ENCODE results near the gene MRPS14. TPM values are rescaled to one million over a fixed set of nuclear protein-coding genes. Genes with fewer than 3 reads are reported as not detected.
"Not testable (repeated sequence)": the region's sequence is repeated elsewhere in the genome, so short reads cannot be mapped to it uniquely, and the experiment has no call there.

Gene MRPS14
- total RNA-seq, 2 experiments from 2014 or later: 34.5 to 34.6 TPM

DNA sequence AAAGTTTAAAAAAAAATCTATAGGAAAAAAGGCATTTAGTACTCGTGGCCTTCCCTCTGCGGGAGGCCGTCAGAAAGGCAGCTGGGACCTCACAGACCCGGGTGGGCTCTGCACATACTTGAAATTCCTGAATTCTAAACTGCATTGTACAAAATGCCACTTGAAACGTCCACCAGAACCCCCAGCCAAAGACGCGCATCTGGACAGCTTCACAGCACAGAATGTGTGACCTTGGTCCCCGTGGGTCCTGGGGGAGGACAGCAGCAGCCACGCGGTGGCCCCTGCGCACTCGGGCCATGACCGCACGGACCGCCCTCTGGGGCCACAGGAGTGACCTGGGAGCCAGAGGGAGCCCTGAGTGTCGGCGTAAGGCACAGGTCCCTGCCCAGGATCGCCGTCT is 20.6 kb upstream of the MRPS14 start:
- H3K27ac Mint-ChIP-seq: no peak overlapping the region
- H3K27me3 Mint-ChIP-seq: peaks cover 20% of the 10 kb centered on the region
- H3K36me3 Mint-ChIP-seq (ENCODE audit: low read depth): no peaks in the 10 kb centered on the region
- no peak for DNase-seq
- H3K4me1 Mint-ChIP-seq: no peaks in the 10 kb centered on the region
- POLR2A ChIA-PET: no interaction called here
- no peak overlapping the region for H3K4me3 Mint-ChIP-seq
- CTCF ChIA-PET: no interaction called here
- no peaks in the 10 kb centered on the region for H3K9me3 Mint-ChIP-seq

DNA sequence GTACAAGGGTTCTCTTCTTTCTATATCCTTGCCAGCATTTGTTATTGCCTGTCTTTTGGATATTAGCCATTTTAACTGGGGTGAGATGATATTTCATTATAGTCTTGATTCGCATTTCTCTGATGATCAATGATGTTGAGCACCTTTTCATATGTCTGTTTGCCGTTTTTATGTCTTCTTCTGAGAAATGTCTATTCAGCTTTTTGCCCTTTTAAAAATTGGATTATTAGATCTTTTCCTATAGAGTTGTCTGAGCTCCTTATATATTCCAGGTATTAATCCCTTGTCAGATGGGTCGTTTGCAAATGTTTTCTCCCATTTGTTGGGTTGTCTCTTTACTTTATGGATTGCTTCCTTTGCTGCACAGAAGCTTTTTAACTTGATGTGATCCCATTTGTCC is 19.4 kb upstream of the MRPS14 start:
- ChIA-PET CTCF (no interaction called here), POLR2A (no interaction called here)
- H3K27ac Mint-ChIP-seq: no peak overlapping the region
- H3K9me3 Mint-ChIP-seq: no peaks in the 10 kb centered on the region
- no peak overlapping the region for H3K4me3 Mint-ChIP-seq
- peaks cover 9% of the 10 kb centered on the region for H3K27me3 Mint-ChIP-seq
- no peaks in the 10 kb centered on the region for H3K36me3 Mint-ChIP-seq (ENCODE audit: low read depth)
- H3K4me1 Mint-ChIP-seq: no peaks in the 10 kb centered on the region
- no peak for DNase-seq

DNA sequence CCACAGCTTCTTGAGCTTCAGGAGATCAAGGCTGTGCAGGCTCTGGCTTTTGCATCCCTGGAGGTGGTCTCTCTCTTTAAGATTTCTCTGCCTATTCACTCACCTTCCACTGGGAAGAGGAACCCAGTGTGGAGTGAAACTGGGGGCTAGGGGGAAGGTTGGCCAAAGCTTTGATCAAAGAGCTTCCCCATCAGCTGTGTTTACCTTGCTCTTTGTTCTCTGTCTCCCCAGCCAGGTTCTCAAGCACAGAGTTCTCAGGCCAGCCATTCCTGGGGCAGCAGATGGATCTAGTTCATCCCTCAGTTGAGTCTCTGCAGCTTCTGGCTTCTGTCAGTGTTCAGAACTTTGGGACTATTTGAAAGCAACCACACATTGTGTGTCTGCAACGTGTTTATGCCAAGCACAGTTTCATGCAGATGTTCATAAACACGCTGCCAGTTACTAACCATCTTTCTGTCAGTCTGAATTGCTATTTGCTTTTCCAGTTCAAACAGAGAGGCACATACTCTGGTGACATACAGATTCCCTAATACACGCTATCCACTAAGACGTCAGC is 17.2 kb upstream of the MRPS14 start:
- Mint-ChIP-seq H3K4me3 (no peak overlapping the region), H3K4me1 (peaks cover 3% of the 10 kb centered on the region), H3K9me3 (no peaks in the 10 kb centered on the region), H3K27me3 (peaks cover 5% of the 10 kb centered on the region), H3K36me3 (ENCODE audit: low read depth) (no peaks in the 10 kb centered on the region), H3K27ac (no peak overlapping the region)
- ChIA-PET POLR2A (no interaction called here), CTCF (interaction anchor here (0.5 to 0.9 kb wide), 3 partner anchors 110 to 515 kb away, joined by 3 read pairs; no protein-coding TSS in a partner anchor)
- DNase-seq: no peak

DNA sequence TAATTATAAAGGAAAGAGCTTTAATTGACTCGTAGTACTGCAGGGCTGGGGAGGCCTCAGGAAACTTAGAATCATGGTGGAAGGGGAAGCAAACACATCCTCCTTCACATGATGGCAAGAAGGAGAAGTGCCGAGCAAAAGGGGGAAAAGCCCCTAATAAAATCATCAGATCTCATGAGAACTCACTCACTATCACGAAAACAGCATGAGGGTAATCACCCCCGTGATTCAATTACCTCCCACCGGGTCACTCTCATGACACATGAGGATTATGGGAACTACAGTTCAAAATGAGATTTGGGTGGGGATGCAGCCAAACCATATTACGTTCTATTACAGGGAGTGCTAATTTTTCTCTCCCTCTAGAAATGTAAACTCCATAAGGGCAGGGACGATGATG is 14.2 kb upstream of the MRPS14 start:
- no peak overlapping the region for H3K4me3 Mint-ChIP-seq
- H3K4me1 Mint-ChIP-seq: peaks cover 3% of the 10 kb centered on the region
- H3K36me3 Mint-ChIP-seq (ENCODE audit: low read depth): no peaks in the 10 kb centered on the region
- CTCF ChIA-PET: interaction anchor here (0.6 kb wide), 1 partner anchor 8 kb away, joined by 3 read pairs; no protein-coding TSS in a partner anchor
- POLR2A ChIA-PET: no interaction called here
- H3K27me3 Mint-ChIP-seq: no peaks in the 10 kb centered on the region
- no peak for DNase-seq
- H3K9me3 Mint-ChIP-seq: no peaks in the 10 kb centered on the region
- H3K27ac Mint-ChIP-seq: no peak overlapping the region

DNA sequence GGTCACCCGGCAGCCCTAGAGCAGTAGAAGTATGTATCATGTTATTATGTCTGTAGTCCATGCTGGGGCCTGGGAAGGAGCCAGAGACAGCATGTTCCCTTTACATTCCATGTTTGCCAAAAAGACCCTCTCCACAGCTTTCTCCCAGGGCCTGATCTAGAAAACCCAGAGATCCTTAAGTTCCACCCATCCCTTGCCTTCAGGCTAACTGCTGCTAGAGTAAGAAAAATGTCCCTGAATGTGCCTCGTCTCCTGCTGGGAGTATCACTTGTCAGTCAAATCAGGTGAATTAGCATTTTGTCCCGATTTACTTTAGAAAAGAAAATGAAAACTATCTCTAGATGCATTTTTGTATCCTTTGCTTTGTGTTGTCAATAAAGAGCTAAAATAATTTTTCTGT is 13.3 kb upstream of the MRPS14 start:
- ChIA-PET POLR2A (no interaction called here), CTCF (interaction anchor here (1.5 kb wide), 1 partner anchor 89 kb away, joined by 6 read pairs; no protein-coding TSS in a partner anchor)
- Mint-ChIP-seq H3K27ac (no peak overlapping the region), H3K27me3 (no peaks in the 10 kb centered on the region), H3K4me1 (peaks cover 3% of the 10 kb centered on the region), H3K36me3 (ENCODE audit: low read depth) (no peaks in the 10 kb centered on the region), H3K9me3 (no peaks in the 10 kb centered on the region), H3K4me3 (no peak overlapping the region)
- DNase-seq: no peak

DNA sequence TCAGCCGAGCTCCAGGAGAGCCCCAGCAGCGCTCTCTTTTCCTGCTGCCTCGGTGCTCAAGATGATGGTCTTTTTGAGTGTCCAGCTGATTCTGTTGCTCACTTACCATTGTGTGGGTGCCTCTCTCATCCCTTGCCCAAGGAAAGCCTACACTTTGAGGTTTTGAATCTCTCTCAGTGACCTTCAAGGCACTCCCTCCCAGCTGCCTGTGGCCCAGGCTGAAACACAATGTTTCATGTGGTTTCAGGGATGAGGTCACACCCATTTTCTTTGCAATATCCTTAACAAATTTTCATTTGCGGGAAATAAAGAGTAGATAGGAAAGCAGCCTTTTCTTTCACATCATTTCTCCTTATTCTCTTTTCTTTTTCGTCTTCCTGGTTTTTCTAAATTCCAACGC is 12.6 kb upstream of the MRPS14 start:
- Mint-ChIP-seq H3K4me1 (peaks cover 3% of the 10 kb centered on the region), H3K27me3 (no peaks in the 10 kb centered on the region), H3K9me3 (no peaks in the 10 kb centered on the region), H3K27ac (no peak overlapping the region), H3K4me3 (no peak overlapping the region), H3K36me3 (ENCODE audit: low read depth) (no peaks in the 10 kb centered on the region)
- DNase-seq: no peak
- ChIA-PET CTCF (interaction anchor here (0.8 to 1.5 kb wide), 2 partner anchors 89 to 116 kb away, joined by 3 to 6 read pairs; no protein-coding TSS in a partner anchor), POLR2A (no interaction called here)

DNA sequence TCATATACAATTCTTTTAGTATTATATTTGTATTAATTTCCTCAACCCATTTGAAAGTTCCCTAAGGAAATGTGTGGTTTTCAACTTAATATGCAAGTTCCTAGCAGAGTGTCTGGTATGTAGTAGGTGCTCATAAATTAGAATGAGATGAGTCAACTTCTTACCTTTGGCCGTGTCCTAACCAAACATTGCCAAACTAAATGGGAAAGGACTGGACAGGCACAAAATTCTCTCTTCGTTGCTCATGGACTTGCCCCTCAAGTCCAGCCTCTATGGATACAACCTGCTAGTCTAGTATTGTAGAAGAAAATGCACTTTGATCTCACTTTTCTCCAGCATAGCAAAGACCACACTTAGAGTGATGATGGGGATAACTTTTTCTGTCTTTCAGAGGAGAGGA is 11.6 kb upstream of the MRPS14 start:
- Mint-ChIP-seq H3K36me3 (ENCODE audit: low read depth) (no peaks in the 10 kb centered on the region), H3K4me1 (peaks cover 5% of the 10 kb centered on the region), H3K27me3 (no peaks in the 10 kb centered on the region), H3K4me3 (no peak overlapping the region), H3K9me3 (no peaks in the 10 kb centered on the region), H3K27ac (no peak overlapping the region)
- ChIA-PET POLR2A (no interaction called here), CTCF (no interaction called here)
- no peak for DNase-seq

DNA sequence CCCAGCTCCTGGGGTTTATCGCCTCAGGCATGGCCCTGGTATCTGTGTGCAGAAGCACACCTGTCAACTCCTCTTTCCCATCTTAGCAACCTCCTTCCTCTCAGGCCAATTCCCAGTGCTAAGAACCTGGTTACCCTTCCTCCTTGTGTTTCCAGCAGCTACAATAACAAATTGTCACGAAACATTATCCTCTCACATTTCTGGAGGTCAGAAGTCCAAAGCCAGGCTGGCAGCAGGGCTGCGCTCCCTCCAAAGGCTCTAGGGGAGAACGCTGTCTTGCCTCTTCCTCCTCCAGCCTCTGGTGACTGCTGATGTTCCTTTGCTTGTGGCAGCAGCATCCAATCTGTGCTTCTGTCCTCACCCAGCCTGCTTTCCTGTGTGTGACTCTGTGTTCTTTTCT is 10.7 kb upstream of the MRPS14 start:
- no peaks in the 10 kb centered on the region for H3K36me3 Mint-ChIP-seq (ENCODE audit: low read depth)
- no peak overlapping the region for H3K4me3 Mint-ChIP-seq
- CTCF ChIA-PET: interaction anchor here (1.4 kb wide), 1 partner anchor 91 kb away, joined by 4 read pairs; no protein-coding TSS in a partner anchor
- peaks cover 11% of the 10 kb centered on the region for H3K4me1 Mint-ChIP-seq
- no peaks in the 10 kb centered on the region for H3K9me3 Mint-ChIP-seq
- H3K27me3 Mint-ChIP-seq: no peaks in the 10 kb centered on the region
- POLR2A ChIA-PET: no interaction called here
- no peak overlapping the region for H3K27ac Mint-ChIP-seq
- DNase-seq: no peak

DNA sequence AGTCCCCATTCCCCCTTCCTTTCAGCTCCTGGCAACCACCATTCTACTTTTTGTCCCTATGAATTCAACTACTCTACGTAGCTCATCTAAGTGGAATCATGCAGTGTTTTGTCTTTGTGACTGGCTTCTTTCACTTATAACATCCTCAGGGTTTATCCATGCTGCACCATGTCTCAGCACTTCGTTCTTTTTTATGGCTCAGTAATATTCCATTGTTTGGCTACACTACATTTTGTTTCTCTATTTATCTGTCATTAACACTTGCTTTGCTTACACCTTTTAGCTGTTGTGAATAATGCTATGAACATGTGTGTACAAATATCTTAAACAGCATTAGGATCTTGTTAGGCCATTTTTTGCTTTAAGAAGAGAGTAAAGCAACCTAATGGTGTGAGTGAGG is 1.5 kb upstream of the MRPS14 start:
- ChIA-PET POLR2A (no interaction called here), CTCF (interaction anchor here (1.9 to 2.1 kb wide), 3 partner anchors 10 to 101 kb away, joined by 9 to 12 read pairs (median 11); partner anchors contain the start of gene CACYBP)
- peaks cover 36% of the 10 kb centered on the region for H3K4me1 Mint-ChIP-seq
- peaks cover 5% of the 10 kb centered on the region for H3K9me3 Mint-ChIP-seq
- H3K27ac Mint-ChIP-seq: peak overlapping the region; percentile 66
- H3K36me3 Mint-ChIP-seq (ENCODE audit: low read depth): peaks cover 15% of the 10 kb centered on the region
- peak overlapping the region; percentile 4 for H3K4me3 Mint-ChIP-seq
- H3K27me3 Mint-ChIP-seq: no peaks in the 10 kb centered on the region
- DNase-seq: no peak

DNA sequence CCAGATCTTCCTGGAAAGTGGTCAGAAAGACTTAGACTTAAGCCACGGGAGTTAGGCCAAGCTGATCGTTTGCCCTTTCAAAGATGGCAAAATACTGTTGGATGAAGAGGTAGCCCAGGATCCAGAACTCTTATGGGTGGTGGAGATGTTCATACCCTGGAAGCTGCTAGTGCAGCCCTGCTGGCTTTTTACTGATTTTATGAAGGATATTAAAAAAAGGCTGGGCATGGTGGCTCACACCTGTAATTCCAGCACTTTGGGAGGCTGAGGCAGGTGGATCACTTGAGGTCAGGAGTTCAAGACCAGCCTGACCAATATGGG is 657 bp upstream of the MRPS14 start:
- H3K4me3 Mint-ChIP-seq: peak overlapping the region; percentile 89
- H3K36me3 Mint-ChIP-seq (ENCODE audit: low read depth): peaks cover 18% of the 10 kb centered on the region
- peaks cover 31% of the 10 kb centered on the region for H3K4me1 Mint-ChIP-seq
- CTCF ChIA-PET: interaction anchor here (1.0 to 2.1 kb wide), 5 partner anchors 9 to 131 kb away, joined by 3 to 12 read pairs (median 9); partner anchors contain the start of gene CACYBP
- DNase-seq, H3K9me3 Mint-ChIP-seq, H3K27me3 Mint-ChIP-seq: not testable (repeated sequence)
- peak overlapping the region; percentile 92 for H3K27ac Mint-ChIP-seq
- POLR2A ChIA-PET: interaction anchor here (1.0 to 2.0 kb wide), 2 partner anchors 25 to 168 kb away, joined by 3 to 8 read pairs; partner anchors contain the start of gene CACYBP

DNA sequence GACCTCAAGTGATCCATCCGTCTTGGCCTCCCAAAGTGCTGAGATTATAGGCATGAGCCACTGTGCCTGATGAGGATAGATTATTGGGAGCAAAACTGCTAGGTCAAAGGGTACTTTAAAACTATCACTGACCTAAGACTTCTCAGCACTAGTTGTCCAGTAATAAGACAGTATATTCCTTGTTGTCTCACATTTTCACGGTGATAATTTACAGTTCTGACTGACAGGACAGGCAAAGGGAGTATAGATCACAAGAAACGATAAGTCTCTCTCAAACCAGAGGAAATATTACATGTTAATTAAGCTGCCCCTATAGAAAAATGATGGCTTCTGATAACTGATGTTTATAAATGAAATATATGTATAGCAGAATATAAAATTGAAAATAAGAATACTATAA is 3.7 kb downstream of the MRPS14 start:
- no peak overlapping the region for H3K4me3 Mint-ChIP-seq
- H3K27me3 Mint-ChIP-seq: no peaks in the 10 kb centered on the region
- H3K36me3 Mint-ChIP-seq (ENCODE audit: low read depth): peaks cover 44% of the 10 kb centered on the region
- POLR2A ChIA-PET: no interaction called here
- peaks cover under 1% of the 10 kb centered on the region for H3K9me3 Mint-ChIP-seq
- no peak overlapping the region for H3K27ac Mint-ChIP-seq
- peaks cover 35% of the 10 kb centered on the region for H3K4me1 Mint-ChIP-seq
- CTCF ChIA-PET: interaction anchor here (1.4 kb wide), 1 partner anchor 17 kb away, joined by 3 read pairs; no protein-coding TSS in a partner anchor
- no peak for DNase-seq

DNA sequence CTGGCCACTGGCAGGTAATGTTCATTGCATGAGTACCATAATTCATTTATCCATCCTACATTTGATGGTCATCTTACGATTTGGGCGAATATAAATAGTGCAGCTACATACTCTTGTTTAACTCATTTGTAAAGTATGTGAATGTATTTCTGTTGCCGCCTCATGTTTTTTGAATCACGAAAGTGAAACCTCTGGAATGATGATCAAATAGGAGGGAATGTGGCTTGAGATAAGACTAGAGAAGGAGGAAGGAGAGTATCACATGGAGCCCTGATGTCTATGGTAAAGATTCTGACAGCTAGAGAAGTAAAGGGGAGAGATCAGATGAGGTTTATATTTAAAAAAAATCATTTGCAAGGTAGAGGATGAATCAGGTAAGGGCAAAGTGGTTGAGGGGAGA is 8.0 kb downstream of the MRPS14 start:
- Mint-ChIP-seq H3K9me3 (no peaks in the 10 kb centered on the region), H3K4me1 (peaks cover 11% of the 10 kb centered on the region), H3K36me3 (ENCODE audit: low read depth) (peaks cover 68% of the 10 kb centered on the region), H3K27ac (no peak overlapping the region), H3K4me3 (no peak overlapping the region), H3K27me3 (no peaks in the 10 kb centered on the region)
- no peak for DNase-seq
- POLR2A ChIA-PET: no interaction called here
- CTCF ChIA-PET: interaction anchor here (1.4 to 3.0 kb wide), 3 partner anchors 9 to 15 kb away, joined by 4 to 13 read pairs (median 12); partner anchors contain the start of genes CACYBP and MRPS14

DNA sequence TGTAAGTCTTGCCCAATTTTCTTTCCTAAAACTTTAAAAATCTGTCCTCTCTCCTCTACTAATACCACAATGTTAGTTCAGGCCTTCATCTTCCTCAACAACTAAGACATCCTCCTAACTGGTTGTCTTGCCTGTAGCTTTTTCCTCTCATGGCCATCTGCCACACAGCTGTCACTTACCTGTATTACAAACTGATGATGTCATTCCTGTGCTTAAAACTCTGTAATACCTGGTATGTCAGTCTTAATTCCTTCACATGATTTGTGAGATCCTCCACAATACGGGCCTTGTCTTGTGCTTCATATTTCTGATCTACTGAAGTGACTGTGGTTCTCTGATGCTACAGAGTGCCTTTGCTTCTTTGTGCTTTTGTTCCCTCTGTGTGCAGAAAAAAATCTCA is 9.8 kb downstream of the MRPS14 start:
- ChIA-PET POLR2A (no interaction called here), CTCF (interaction anchor here (0.5 kb wide), 1 partner anchor 593 kb away, joined by 3 read pairs; no protein-coding TSS in a partner anchor)
- H3K36me3 Mint-ChIP-seq (ENCODE audit: low read depth): peaks cover 73% of the 10 kb centered on the region
- no peak overlapping the region for H3K4me3 Mint-ChIP-seq
- no peaks in the 10 kb centered on the region for H3K27me3 Mint-ChIP-seq
- no peaks in the 10 kb centered on the region for H3K9me3 Mint-ChIP-seq
- H3K4me1 Mint-ChIP-seq: peaks cover 12% of the 10 kb centered on the region
- peak overlapping the region; percentile 4 for H3K27ac Mint-ChIP-seq
- no peak for DNase-seq

DNA sequence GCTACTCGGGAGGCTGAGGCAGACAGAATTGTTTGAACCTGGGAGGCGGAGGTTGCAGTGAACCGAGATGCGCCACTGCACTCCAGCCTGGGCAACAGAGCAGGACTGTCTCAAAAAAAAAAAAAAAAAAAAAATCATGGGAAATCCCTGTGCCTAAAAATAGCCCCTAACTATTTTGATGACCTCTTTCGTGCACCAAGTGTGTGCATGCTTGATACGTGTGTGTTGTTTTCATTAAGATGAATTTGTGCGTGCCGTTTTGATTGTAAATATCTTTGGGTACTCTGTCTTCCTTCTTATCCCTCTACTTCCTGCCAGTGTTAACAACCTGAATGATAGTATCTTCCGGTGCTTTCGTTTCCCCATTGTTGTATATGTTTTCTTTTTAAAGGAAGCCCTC is 13.7 kb downstream of the MRPS14 start:
- ChIA-PET CTCF (interaction anchor here (1.0 kb wide), 1 partner anchor 9 kb away, joined by 3 read pairs; the partner anchor contains the start of gene CACYBP), POLR2A (no interaction called here)
- peaks cover 27% of the 10 kb centered on the region for H3K4me1 Mint-ChIP-seq
- H3K36me3 Mint-ChIP-seq (ENCODE audit: low read depth): peaks cover 70% of the 10 kb centered on the region
- H3K9me3 Mint-ChIP-seq: no peaks in the 10 kb centered on the region
- no peak for DNase-seq
- H3K27me3 Mint-ChIP-seq: no peaks in the 10 kb centered on the region
- no peak overlapping the region for H3K4me3 Mint-ChIP-seq
- H3K27ac Mint-ChIP-seq: no peak overlapping the region

All from activated CD4-positive, alpha-beta T cell treated with anti-CD3 and anti-CD28 coated beads, Interleukin-2, amount 10 ng/mL, durations not matched to agents 7 days and 5 days (primary cell).